Glutamatergic neuron (in vitro differentiated cells): ENCODE results near the gene ZNF662. TPM values are rescaled to one million over a fixed set of nuclear protein-coding genes. Genes with fewer than 3 reads are reported as not detected.
A peak's percentile ranks its signal among the peaks of the same experiment; 100 is the strongest.

Experiments
- DNase-seq: peaks from one replicate; pipeline ENCODE4 v3.0.0; 2022
- H3K27ac Mint-ChIP-seq: one replicate; pipeline ENCODE4 v1.8.0; 2020; ENCODE audit warnings: mild to moderate bottlenecking, mixed read lengths, inconsistent platforms; ENCODE audit not compliant: unreplicated experiment
- H3K27me3 Mint-ChIP-seq: one replicate; pipeline ENCODE4 v1.8.0; 2020; ENCODE audit warnings: mild to moderate bottlenecking, moderate library complexity, mixed read lengths, inconsistent platforms; ENCODE audit not compliant: unreplicated experiment
- H3K36me3 Mint-ChIP-seq: one replicate; pipeline ENCODE4 v1.8.0; 2020; ENCODE audit warnings: mild to moderate bottlenecking, mixed read lengths, inconsistent platforms; ENCODE audit not compliant: unreplicated experiment
- H3K4me1 Mint-ChIP-seq: one replicate; pipeline ENCODE4 v1.8.0; 2020; ENCODE audit warnings: mild to moderate bottlenecking, low read depth, mixed read lengths, inconsistent platforms; ENCODE audit not compliant: unreplicated experiment
- H3K4me3 Mint-ChIP-seq: one replicate; pipeline ENCODE4 v1.8.0; 2020; ENCODE audit warnings: mild to moderate bottlenecking, mixed read lengths, inconsistent platforms; ENCODE audit not compliant: unreplicated experiment
- H3K9me3 Mint-ChIP-seq: one replicate; pipeline ENCODE4 v1.8.0; 2020; ENCODE audit warnings: mild to moderate bottlenecking, moderate library complexity, mixed read lengths, inconsistent platforms; ENCODE audit not compliant: unreplicated experiment
- CTCF ChIP-seq: fragments of 200-600 bp; sonication (generic); IDR thresholded peaks from one replicate; pipeline ENCODE4 v1.5.0; 2021; ENCODE audit not compliant: partially characterized antibody, unreplicated experiment
- long read RNA-seq: library from polyadenylated mRNA; unstranded; transcript quantifications from one replicate; pipeline ENCODE4 v2.0.0, GENCODE V29; 2020; ENCODE audit not compliant: unreplicated experiment
- total RNA-seq: library from RNA; stranded (reverse); fragmentation: NEBNext Ultra II Directional; extraction: Animal tissue kit (Norgen Biotek cat#: 25700); gene quantifications from one replicate; pipeline ENCODE4 v1.2.1, GENCODE V29; 2021; ENCODE audit not compliant: unreplicated experiment

The ZNF662 gene
- total RNA-seq = 16.3 TPM
- long read RNA-seq, partial matches to known transcripts = 0 of 2 reads
- long read RNA-seq, other reads (novel, unspliced or antisense) = 2 of 2 reads

- peak within 1 kb of the TSS; percentile 85 for H3K4me3 Mint-ChIP-seq
Observed at GRCh38 chr3:42906070-42906847, at the start of gene ZNF662. TSS of gene ZNF662 (plus strand) at chr3:42906142. CDS start at chr3:42908115, 1,973 bp downstream.

GRCh38 chr3:42856544-42856943 lies 49.4 kb upstream of the ZNF662 start:
- no peaks in the 10 kb centered on the region for H3K4me1 Mint-ChIP-seq
- peaks cover 4% of the 10 kb centered on the region for H3K27me3 Mint-ChIP-seq
- H3K36me3 Mint-ChIP-seq = no peaks in the 10 kb centered on the region
- no peak for TF ChIP-seq CTCF
- H3K27ac Mint-ChIP-seq = no peak overlapping the region
- DNase-seq = no peak
- H3K9me3 Mint-ChIP-seq = peaks cover 4% of the 10 kb centered on the region
- no peak overlapping the region for H3K4me3 Mint-ChIP-seq

More at GRCh38 chr3:42906070-42906847, at the start of gene ZNF662:
- H3K9me3 Mint-ChIP-seq = peaks cover 13% of the 10 kb centered on the region
- H3K27ac Mint-ChIP-seq = peak within 1 kb of the TSS; percentile 40
- H3K36me3 Mint-ChIP-seq = peaks cover 22% of the 10 kb centered on the region
- peaks cover 6% of the 10 kb centered on the region for H3K4me1 Mint-ChIP-seq
- peak; percentile 58 for DNase-seq
- peaks cover 9% of the 10 kb centered on the region for H3K27me3 Mint-ChIP-seq
- TF ChIP-seq CTCF = no peak

GRCh38 chr3:42864321-42864950 lies 41.5 kb upstream of the ZNF662 start:
- DNase-seq = no peak
- Mint-ChIP-seq H3K36me3 (no peaks in the 10 kb centered on the region), H3K4me1 (no peaks in the 10 kb centered on the region), H3K4me3 (no peak overlapping the region), H3K27ac (no peak overlapping the region), H3K27me3 (peaks cover 8% of the 10 kb centered on the region), H3K9me3 (peaks cover 6% of the 10 kb centered on the region)
- TF ChIP-seq CTCF = no peak

GRCh38 chr3:42865256-42865655 lies 40.7 kb upstream of the ZNF662 start:
- peaks cover 6% of the 10 kb centered on the region for H3K9me3 Mint-ChIP-seq
- no peak for DNase-seq
- peaks cover 8% of the 10 kb centered on the region for H3K27me3 Mint-ChIP-seq
- H3K4me1 Mint-ChIP-seq = no peaks in the 10 kb centered on the region
- no peak for TF ChIP-seq CTCF
- H3K36me3 Mint-ChIP-seq = no peaks in the 10 kb centered on the region
- no peak overlapping the region for H3K27ac Mint-ChIP-seq
- no peak overlapping the region for H3K4me3 Mint-ChIP-seq

- Mint-ChIP-seq H3K4me1 (no peaks in the 10 kb centered on the region), H3K9me3 (peaks cover 2% of the 10 kb centered on the region), H3K27me3 (peaks cover 6% of the 10 kb centered on the region), H3K27ac (no peak overlapping the region), H3K36me3 (no peaks in the 10 kb centered on the region), H3K4me3 (no peak overlapping the region)
- TF ChIP-seq CTCF = no peak
- no peak for DNase-seq
Observed at GRCh38 chr3:42867138-42867537, 38.8 kb upstream of the ZNF662 start.
